Measurements from ENCODE around the gene LYRM7. TPM values are rescaled to one million over a fixed set of nuclear protein-coding genes. Genes with fewer than 3 reads are reported as not detected.

LYRM7 gene
- total and polyA plus RNA-seq, 10 of the 15 experiments (the other 5 are each of a cell fraction or from before 2014, with no cell fraction given) = 9.2 to 68.8 (median 20.2) TPM

- no peak for TF ChIP-seq ZBTB11 (CRISPR knock-in tag; IDR thresholded peaks at IDR 0.05)
- no peak for TF ChIP-seq GABPA (IDR thresholded peaks at IDR 0.05; ENCODE audit: low read depth)
- no peak for TF ChIP-seq SP1 (IDR thresholded peaks at IDR 0.05; ENCODE audit: low read depth, low read length)
- TF ChIP-seq, protein P1, sequence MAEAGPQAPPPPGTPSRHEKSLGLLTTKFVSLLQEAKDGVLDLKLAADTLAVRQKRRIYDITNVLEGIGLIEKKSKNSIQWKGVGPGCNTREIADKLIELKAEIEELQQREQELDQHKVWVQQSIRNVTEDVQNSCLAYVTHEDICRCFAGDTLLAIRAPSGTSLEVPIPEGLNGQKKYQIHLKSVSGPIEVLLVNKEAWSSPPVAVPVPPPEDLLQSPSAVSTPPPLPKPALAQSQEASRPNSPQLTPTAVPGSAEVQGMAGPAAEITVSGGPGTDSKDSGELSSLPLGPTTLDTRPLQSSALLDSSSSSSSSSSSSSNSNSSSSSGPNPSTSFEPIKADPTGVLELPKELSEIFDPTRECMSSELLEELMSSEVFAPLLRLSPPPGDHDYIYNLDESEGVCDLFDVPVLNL (IDR thresholded peaks at IDR 0.05; ENCODE audit: low read depth, low read length) = no peak
- TF ChIP-seq RAD21 (IDR thresholded peaks at IDR 0.05; ENCODE audit: insufficient read depth, low read depth, low read length) = no peak
- no peak for TF ChIP-seq EZH2 (IDR thresholded peaks at IDR 0.05; ENCODE audit: borderline replicate concordance, control insufficient read depth, low read depth, low read length)
- no peak for TF ChIP-seq SUPT20H (IDR thresholded peaks at IDR 0.05; ENCODE audit: borderline replicate concordance, control insufficient read depth, low read depth, low read length)
- TF ChIP-seq YY1 (IDR thresholded peaks at IDR 0.05; ENCODE audit: low read depth, low read length) = no peak
- no peak for TF ChIP-seq MXI1 (IDR thresholded peaks at IDR 0.05; ENCODE audit: low read depth, low read length)
- no peak for TF ChIP-seq STAT3 (IDR thresholded peaks at IDR 0.05; ENCODE audit: low read depth, low read length)
These were observed 51.1 kb downstream of the LYRM7 start (continued) for GRCh38 chr5:131221888-131222287.
